Measurements from ENCODE around the gene DIPK1B. TPM values are rescaled to one million over a fixed set of nuclear protein-coding genes. Genes with fewer than 3 reads are reported as not detected.

Gene DIPK1B
- total and polyA plus RNA-seq, 2 donors (not counting 3 experiments of a cell fraction or from before 2014, with no cell fraction given) = 253 to 441 TPM

- Histone ChIP-seq H3K4me2 (ENCODE audit: insufficient read depth, low read length) (peak overlapping the region; percentile 40), H3K79me2 (ENCODE audit: control insufficient read depth, insufficient read depth, low read length) (peaks cover 55% of the 10 kb centered on the region), H3K36me3 (ENCODE audit: control insufficient read depth in 2 of 2, extremely low read depth in 1 of 2, insufficient read depth in 2 of 2, low read length in 2 of 2) (peaks cover 39 to 75% of the 10 kb centered on the region in 2 experiments), H3K9me1 (replicated peaks; ENCODE audit: control insufficient read depth, extremely low read depth, insufficient read depth, low read length) (no peaks in the 10 kb centered on the region), H3K4me1 (ENCODE audit: control insufficient read depth, extremely low read depth, insufficient read depth, low read length) (peaks cover 15% of the 10 kb centered on the region), H3K27me3 (ENCODE audit: control insufficient read depth in 2 of 2, insufficient read depth in 2 of 2, low read length in 2 of 2) (no peaks in the 10 kb centered on the region), H3K9ac (replicated peaks; ENCODE audit: extremely low read depth, insufficient read depth, low read length) (peak overlapping the region; percentile 79), H2AFZ (ENCODE audit: low read depth, low read length) (no peak overlapping the region), H3K4me3 (replicated peaks in 1 of 3; ENCODE audit: insufficient read depth in 1 of 3, low read depth in 1 of 3, low read length in 3 of 3) (peak overlapping the region in 2 of 3 experiments; percentile 65 to 83), H3K27ac (ENCODE audit: insufficient read depth, low read depth, low read length) (peak overlapping the region; percentile 78), H4K20me1 (replicated peaks; ENCODE audit: control insufficient read depth, extremely low read depth, insufficient read depth, low read length) (no peaks in the 10 kb centered on the region), H3K9me3 (replicated peaks; ENCODE audit: control insufficient read depth, insufficient read depth, low read length) (no peaks in the 10 kb centered on the region)
- TF ChIP-seq CTCF (IDR thresholded peaks at IDR 0.05; ENCODE audit: extremely low read depth in 1 of 2, insufficient read depth in 1 of 2, low read depth in 1 of 2, low read length in 2 of 2) = no peak
- TF ChIP-seq POLR2AphosphoS5 (IDR thresholded peaks at IDR 0.05; ENCODE audit: insufficient read depth, low read depth, low read length) = peak; percentile 12
- peak; percentile 7 for TF ChIP-seq GATA2 (IDR thresholded peaks at IDR 0.05; ENCODE audit: insufficient read depth, insufficient read length, low read depth, low read length)
- peak; percentile 36 for TF ChIP-seq POLR2A (IDR thresholded peaks at IDR 0.05; ENCODE audit: low read depth, low read length)
- TF ChIP-seq JUN (IDR thresholded peaks at IDR 0.05; ENCODE audit: borderline replicate concordance, insufficient read depth, insufficient read length, low read depth) = no peak
- ChIA-PET CTCF (interaction anchor here (1.3 to 3.4 kb wide), 2 partner anchors 23 to 27 kb away, joined by 4 to 20 read pairs; no protein-coding TSS in a partner anchor), POLR2A (interaction anchor here (9.9 kb wide), 1 partner anchor 23 kb away, joined by 161 read pairs; no protein-coding TSS in a partner anchor)
- DNase-seq (ENCODE audit: low read depth, low spot score) (peak; percentile 57), FAIRE-seq (no peak)
- dilution Hi-C loops (cut with MboI; ENCODE audit: extremely low pct_ligation_motif_present, low sequenced_read_pairs) (no loop called here), intact Hi-C loops (cut with micrococcal nuclease) (no loop called here)
- BruUV-seq (replicated peaks) = no TSS peak
Observed at GRCh38 chr9:136668983-136669790, 43.2 kb upstream of the DIPK1B start.
